Embryonic facial prominence (tissue), 1 donor: ENCODE measurements around the gene GRK3.

Experiments used
- DNase-seq: peaks from one replicate; pipeline ENCODE4 v3.0.0-alpha.2; 2016; ENCODE audit errors: extremely low spot score

Gene GRK3

DNA sequence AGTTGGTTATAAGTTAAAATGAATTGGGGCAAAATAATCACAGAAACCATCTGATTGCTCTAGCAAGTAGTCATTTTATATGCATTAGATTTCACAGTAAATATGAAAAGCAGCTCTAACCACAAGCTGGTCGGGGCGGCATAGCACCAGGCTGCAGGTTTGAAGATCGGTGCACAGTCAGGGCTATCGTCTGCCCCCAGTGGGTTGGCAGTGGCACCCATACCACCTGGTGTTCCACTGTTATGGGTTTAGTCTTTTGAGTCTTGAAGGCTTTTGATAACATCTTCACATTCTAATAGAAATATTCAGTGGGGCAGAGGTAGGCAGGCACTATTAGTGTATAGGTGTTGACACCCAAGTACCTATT lies 62.1 kb downstream of the GRK3 start:
- DNase-seq = no peak

DNA sequence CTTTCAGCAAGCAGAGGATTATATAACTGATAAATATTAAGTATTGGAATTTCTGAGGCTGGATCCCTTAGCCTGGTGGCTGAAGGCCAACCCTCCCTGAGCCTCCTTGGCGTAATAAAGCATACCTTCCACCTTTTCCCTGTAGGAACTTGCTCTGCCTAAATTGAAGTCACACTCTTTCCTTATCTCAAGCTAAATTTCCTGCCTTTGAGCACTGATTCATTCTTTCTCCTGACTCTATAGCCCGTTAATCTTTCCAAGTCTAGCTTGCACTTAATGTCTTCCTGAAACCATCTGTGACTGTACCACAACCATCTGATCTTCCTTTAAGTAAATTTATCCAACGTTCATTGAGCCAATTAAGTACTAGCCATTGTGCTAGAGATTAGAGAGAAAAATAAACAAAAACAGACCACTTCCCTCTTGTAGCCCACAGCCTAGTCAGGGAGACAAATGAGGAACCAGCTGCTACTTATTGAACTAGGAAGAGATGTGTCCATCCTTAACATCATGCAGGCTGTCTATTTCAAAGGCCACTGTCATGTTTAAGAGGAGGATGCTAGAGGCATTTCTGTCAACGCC lies 62.9 kb downstream of the GRK3 start:
- DNase-seq = no peak

DNA sequence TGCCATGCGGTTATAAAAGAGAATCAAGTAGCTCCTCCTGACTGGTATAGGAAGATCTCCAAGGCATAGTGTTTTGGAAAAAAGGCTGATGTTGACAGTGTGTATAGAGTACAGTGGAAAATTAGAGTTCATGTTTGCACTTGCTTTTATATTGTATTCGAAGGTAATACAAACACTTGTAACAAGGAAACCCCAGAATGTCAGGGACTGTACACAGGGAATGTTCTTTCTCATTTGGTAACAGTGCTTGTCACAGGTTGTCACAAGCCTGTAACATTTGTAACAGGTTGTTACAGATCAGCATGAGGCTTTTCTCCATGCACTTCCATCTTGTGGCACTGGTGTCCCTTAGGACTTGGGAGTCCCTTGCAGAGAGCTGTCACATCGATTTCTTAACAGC lies 64.0 kb downstream of the GRK3 start:
- no peak for DNase-seq

DNA sequence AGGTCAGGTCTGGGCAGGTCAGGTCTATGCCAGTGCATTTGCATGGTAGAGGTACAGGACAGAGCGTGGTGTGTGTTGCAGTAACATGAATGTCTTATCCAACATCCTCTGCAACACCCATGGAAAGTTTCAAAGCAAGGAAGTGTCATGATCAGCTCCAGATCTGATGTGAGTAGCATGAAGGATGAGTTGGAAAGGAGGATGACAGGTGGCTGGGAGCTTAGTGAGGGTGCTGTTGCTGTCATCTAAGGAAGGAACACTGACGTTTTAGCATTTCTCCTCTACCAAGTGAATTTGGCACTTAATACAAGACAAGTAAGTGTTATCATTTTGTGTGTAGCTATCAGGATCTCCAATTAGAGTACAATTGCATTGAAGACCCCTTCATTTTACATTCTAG lies 65.1 kb downstream of the GRK3 start:
- DNase-seq = no peak

DNA sequence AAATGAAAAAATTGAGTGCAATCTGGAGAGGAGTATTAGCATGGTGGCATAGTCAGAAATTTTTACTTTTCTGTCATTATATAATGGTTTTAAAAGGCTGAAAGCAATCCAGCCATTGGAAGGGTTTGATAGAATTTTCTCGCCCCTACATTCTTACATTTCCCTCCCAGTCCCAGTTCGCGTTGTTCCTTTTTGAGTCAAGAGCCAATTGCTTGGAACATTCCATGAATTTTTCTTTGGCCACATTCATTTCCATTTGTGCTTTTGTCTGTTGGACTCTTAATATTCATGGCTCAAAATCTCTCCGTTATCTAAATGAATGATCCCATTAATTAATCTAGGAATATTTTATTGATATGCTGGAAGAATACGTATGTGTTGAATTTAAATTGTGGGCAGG lies 66.0 kb downstream of the GRK3 start:
- no peak for DNase-seq

DNA sequence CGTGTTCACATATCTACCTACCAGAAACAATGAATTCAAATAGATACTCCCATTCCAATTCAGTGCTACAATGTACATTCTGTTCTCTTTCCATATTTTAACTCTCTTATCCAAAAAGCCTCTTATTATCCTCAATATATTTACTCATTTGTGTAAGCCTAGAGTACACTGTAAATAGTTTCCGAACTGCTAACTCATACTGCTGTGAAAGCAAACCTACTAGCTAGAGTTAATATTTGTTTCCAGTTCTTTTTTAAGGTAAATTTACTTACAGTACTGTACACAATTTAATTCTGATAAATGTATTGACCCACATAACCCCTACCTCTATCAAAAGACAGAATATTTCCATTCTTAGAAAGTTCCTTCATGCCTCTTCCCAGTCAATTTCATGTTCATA lies 71.8 kb downstream of the GRK3 start:
- DNase-seq = no peak

DNA sequence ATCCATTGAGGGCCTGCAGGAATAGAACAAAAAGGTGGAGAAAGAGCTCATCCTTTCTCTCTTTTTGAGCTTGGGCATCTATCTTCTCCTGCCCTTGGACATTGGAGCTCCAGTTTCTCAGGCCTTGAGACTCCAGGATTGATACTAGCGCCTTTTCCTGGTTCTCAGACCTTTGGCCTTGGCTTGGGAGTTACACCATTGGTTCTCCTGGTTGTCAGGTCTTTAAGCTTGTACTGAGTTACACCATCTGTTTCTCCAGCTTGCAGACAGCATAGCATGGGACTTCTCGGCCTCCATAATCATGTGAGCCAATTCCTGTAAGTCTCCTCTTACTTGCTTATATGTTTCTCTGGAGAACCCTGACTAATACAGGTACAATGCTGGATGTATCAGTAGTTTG lies 72.6 kb downstream of the GRK3 start:
- no peak for DNase-seq

DNA sequence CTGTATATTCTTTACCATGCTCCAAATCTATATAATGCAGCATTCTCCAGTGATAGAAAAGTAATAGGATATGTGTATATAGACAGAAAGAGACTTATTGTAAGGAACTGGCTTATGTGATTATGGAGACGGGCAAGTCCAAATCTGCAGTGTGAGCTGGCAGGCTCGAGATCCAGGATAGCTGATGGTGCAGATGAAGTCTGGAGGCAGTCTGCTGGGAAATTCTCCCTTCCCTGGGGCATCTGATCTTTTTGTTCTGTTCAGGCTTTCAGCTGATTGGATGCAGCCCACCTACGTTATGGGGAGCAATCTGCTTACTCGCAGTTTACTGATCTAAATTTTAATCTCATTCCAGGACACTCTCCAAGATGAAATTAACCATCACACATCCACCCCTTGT lies 73.2 kb downstream of the GRK3 start:
- no peak for DNase-seq

DNA sequence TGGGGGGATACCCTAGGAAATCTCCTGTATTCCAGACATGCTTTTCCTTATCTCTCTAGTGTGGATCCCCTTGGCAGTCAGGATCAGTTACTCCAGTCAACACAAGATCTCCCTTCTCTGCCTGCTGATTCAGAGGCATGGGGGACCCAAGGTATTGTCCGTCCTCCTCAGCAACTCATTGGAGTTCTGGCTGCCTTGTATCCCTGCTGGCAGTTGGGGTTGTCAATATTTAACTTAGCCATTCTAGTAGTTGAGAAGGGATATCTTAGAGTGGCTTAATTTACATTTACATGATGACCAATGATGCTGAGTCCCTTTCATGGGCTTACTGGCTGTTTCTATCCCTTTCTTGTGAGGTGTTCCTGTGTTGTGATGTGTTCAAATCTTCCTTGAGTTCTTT lies 74.2 kb downstream of the GRK3 start:
- no peak for DNase-seq

DNA sequence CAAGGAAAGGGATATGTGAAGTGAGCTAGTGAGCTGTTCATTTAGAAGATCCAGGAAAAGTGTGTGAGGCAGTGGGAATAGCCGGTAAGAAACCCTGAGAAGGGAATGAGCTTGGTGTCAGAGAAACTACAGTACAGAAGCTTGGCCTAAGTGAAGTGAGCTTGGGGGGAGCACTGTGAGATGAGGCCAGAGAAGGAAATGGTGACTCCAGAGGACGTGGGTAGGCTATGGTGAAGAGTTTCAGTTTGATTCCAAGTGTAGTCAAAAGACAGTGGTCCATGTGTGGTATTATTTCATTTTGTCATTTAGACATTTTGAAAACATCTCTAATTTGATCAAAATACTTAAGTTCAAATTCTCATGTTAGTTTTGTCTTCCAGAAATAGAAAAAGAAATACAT lies 77.2 kb downstream of the GRK3 start:
- no peak for DNase-seq

DNA sequence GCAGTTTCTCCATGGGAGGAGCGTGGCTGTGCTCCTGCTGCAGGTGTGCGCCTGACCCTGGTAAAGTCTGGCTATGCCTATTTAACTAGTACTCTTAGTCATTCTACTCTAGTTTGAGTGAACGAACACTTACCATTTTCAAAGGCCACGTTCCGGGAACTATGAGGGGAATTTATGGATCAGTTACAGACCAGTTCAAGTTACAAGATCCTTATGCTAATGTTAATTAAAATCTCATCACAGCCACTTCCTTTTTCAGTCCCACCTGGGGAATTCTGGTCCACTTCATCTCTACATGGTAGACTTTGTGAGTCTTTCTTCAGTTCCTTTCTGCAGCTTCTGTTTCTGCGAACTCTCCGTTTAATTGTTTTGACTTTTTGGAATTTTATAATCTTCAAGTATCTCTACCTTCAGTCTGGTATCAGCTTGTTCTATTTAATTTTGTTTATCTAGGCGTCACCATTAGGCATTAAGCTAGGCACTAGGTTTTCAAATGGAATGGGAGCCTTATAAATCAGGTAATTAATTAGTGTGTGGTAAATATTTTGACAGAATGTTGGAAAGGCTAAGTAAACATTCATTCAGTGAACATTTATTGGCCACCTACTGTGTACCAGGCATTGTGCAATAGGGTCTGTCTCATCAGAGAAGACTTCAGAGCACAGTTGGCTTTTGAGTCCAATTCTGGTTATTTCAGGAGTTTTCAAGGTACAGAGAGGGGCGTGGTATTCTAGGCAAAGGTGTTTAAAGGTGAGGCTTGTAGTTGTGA lies 78.9 kb downstream of the GRK3 start:
- DNase-seq = no peak

DNA sequence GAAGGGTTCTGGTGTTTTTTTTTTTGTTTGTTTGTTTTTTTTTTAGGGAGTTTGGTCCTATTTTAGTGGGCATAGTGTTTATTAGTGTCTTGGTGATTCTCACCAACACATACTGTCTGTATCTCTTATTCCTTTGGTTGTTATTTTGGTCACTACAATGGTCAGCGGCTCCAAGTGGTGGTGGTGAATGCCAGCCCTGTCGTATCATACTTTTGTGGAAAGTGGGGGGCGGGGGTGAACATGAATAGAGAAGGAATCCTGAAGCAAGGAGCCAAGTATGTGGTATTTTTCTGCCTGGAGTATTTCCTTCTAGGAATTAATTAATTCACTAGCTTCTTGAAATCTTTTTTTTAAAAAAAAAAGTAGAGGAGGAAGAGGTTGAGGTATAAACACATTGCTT lies 79.6 kb downstream of the GRK3 start:
- DNase-seq = no peak

DNA sequence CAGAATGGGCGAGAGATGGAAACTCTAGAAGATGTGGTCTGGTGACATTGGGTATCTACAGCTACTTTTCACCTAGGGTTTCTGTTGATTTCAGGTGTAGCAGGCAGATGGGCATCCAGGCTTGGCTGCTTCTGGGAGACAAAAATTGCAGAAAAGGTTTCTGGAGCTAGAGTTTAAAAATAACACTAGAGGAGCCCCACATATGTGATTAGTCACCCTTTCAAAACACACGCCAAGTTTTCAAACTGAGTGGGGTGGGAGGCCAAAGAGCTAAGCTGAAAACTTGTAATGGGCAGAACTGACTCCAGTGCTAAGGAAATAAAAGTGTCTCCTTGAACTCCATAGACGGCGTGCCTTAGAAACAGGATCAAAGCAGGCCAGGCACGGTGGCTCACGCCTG lies 80.8 kb downstream of the GRK3 start:
- no peak for DNase-seq

DNA sequence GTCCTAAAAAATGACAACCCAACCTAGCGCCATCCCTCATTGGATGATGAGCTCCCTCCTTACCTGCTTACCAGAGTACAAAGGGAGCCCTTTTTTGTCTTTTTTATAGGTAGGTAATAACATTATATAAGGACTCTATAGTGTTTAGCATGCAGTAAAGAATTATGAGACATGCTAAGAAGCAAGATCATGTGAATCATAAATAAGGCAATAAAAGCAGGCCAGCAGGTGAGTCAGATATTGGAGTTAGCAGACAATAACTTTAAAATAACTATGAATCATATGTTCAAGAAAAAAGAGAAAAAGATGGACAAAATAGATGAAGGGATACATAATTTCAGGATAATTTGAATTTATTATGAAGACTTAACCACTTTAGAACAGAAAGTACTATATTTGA lies 81.5 kb downstream of the GRK3 start:
- DNase-seq = no peak

DNA sequence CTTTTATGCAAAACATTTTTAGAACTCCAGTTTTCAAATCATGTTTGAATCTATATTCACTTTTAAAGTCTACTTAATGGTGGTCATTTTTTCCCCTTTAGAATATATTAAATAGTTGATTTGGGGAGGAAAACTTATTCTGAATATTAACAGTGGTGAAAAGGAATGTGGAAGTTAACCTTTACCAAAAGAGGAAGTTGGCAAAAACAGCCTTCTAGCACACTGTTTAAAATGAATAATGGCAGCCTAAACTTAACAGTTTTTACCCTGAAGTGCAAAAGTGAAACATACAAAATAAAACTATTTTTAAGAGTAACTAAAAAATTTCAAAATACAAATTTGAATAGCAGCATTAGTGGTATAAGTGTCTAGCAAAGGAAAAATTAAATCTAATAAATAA lies 86.4 kb downstream of the GRK3 start:
- no peak for DNase-seq

DNA sequence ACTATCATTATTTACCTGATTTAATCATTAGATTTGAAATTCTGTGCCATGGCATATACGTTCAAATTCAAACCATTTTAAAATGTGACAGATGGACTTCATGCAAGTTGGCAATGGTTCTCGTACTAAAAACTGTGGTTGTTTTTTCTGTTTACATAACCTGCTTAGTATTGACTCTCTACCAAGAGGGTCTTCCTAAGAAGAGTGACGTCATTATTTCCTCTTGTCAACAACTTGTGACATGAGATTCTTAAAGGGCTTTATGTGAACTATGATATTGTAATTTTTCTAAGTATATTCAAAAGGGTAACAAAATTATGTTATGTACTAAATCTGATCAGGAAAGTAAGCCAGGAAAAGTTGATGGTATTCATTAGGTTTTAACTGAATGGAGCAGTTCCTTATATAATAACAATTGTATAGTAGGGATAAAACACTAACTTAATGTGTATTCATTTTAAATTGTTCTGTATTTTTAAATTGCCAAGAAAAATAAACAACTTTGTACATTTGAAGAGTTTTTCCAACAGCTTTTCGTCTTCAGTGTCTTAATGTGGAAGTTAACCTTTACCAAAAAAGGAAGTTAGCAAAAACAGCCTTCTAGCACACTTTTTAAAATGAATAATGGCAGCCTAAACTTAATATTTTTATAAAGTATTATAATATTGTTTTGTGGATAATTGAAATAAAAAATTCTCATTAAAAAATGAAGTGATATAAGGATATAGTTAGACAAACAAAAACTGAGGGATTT lies 87.0 kb downstream of the GRK3 start:
- DNase-seq = no peak

DNA sequence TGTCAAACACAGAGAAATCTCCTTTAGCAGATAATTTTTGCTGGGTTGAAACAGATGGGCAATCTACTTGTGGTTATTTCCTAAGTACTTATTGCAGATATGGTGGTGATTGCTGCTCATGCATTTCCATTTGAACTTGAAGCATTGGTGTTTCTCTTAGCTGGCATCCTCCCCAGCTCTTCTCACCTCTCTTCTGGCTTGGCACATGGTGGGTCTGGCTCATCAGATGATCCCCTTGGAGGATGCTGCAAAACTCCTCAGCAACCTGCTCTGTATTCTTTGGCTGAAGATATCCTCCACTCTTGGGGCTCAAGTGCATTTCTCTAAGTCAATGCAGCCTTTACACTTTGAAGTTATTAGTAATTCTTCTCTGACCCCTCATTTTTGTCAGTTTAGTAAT lies 90.2 kb downstream of the GRK3 start:
- DNase-seq = no peak

DNA sequence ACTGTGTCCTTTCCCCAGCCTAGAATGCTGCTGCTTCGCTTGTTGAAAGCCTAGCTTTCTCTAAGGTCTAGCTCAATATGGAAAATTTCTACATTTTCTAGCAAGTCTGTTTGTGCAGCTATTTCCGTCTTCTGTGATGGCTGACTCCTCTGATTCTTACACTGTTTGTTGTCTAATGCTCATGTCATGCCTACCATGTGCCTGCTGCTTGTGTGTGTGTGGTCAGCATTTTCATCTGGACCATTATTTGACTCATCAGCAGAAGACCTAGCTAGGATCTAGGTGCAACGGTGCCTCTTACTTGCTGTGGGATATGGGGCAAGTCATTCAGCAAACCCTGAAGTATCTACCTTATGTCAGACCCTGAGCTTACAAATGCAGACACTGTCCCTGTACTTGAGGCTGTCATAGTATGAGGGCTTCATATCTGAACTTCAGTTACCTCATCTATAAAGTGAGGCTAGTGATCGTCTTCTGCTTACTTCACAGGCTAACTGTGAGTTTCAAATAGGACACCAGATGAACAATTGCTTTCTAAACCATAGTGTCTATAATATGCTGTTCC lies 91.0 kb downstream of the GRK3 start:
- DNase-seq = no peak

DNA sequence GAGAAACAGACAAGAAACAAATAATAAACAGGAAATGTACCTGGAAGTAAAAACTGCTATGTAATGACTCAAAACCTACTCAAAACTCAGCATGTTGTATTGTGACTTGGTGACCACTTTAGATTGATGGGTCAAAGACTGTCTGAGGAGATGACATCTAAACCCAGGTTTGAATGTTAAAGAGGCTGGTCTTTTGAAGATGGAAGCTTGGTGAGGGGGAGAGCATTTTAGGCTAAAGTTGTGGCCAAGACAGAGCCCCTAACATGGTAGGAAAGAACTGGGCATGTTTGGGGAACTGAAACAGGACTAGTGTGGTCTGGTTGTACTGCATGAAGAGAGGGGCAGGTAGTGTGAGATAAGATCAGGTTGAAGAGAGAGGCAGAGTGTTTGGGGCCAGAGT lies 92.2 kb downstream of the GRK3 start:
- DNase-seq = no peak

DNA sequence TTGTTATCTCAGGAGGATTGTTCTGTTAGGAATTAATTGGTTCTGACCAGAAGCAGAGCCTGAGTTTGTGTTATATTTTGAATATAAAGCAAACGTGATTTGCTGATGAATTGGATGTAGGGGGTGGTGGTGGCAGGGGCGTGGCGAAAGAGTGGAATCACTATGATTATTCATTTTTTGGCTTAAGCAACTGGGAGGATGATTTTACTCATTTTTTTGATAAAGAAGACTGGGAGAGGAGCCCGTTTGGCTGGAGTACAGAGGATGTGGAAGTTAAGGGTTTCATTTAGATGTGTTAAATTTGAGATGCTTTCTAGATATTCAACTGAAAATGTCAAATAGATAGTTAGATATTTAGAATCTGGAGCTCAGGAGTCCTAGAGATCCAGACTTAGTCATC lies 94.2 kb downstream of the GRK3 start:
- no peak for DNase-seq

DNA sequence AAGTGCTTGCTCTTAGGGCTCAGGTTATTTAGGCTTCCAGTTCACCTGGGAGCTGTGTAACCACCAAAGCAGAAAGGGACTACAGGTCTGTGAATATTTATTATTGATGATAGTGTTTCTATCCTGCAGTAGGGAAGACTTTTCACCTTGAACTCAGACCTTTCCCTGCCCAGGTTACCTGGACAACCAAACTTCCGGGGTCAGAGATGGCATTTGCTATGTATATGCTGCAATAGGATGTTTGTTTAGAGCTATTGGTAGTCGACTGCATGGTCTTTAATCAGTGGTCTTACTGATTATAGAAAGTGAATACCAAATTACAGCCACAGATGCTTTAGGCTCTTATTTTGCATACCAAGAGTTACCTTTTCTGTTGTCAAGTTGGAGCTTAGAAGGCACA lies 94.9 kb downstream of the GRK3 start:
- DNase-seq = no peak

DNA sequence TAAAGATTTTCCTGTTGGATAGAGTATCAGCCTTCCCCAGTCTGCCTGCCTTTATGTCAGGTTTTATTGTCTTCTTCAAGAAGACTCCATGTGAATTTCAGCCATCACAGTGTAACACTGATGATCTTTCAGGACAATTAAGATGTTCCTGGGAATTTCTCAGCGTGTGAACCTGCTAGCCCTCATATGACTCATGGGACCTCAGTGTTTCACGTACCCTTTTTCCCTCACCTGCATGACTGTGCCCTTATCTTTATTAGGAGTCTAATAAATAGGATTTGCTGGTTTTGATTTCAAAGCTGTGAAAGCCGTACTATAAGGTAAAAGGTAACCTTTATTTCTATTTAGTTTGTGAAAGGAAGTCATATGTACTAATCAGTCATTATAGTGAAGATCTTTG lies 95.9 kb downstream of the GRK3 start:
- no peak for DNase-seq

DNA sequence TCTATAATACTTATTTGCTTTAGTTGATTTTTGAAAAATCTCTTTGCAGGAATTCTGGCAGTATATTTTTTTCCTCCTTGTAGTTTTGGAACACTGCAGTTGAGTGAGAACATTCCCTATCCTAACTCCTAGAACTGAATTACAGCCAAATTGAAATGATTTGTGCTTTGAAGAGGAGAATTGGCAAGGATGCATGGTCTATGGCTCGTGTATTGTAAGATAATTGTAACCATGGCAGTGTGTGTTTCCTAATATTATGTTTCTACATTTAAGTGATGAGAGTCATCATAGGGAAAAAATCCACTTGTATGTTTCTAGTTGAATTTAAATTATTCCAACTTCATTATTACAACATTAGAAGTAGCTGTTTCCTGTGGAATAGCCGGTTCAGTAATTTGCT lies 96.6 kb downstream of the GRK3 start:
- DNase-seq = peak; percentile 62
